LNCaP clone FGC (cell line): ENCODE measurements around the gene RABGAP1L.

Source experiments
- DNase-seq: peaks from one replicate; pipeline ENCODE4 v3.0.0-alpha.2; 2011; ENCODE audit warnings: low read depth
- H3K4me3 ChIP-seq: 2 replicates; pipeline ENCODE4 v1.5.1; 2011; ENCODE audit warnings: mild to moderate bottlenecking, low read depth, low read length, control low read depth
- CTCF ChIP-seq: IDR thresholded peaks from 2 replicates; pipeline ENCODE4 v1.5.1; 2012; ENCODE audit warnings: mild to moderate bottlenecking; ENCODE audit not compliant: control insufficient read depth, insufficient read depth; ENCODE audit errors: extremely low read depth

RABGAP1L gene

GRCh38 chr1:174448531-174448883, 289.2 kb downstream of the RABGAP1L start:
- no peak overlapping the region for H3K4me3 ChIP-seq
- no peak for TF ChIP-seq CTCF
- DNase-seq: no peak

GRCh38 chr1:174448974-174449373, 289.7 kb downstream of the RABGAP1L start:
- H3K4me3 ChIP-seq: no peak overlapping the region

GRCh38 chr1:174451408-174451807, 292.1 kb downstream of the RABGAP1L start:
- no peak overlapping the region for H3K4me3 ChIP-seq
- no peak for TF ChIP-seq CTCF
- DNase-seq: no peak

More at GRCh38 chr1:174448974-174449373, 289.7 kb downstream of the RABGAP1L start:
- no peak for TF ChIP-seq CTCF
- DNase-seq: no peak

- TF ChIP-seq CTCF: no peak
- no peak for DNase-seq
- H3K4me3 ChIP-seq: no peak overlapping the region
Measured at GRCh38 chr1:174465855-174466254, 306.5 kb downstream of the RABGAP1L start.

- DNase-seq: no peak
- TF ChIP-seq CTCF: peak; percentile 22; the same call in 1 of the 2 replicates
- H3K4me3 ChIP-seq: no peak overlapping the region
Measured at GRCh38 chr1:174466607-174467006, 307.3 kb downstream of the RABGAP1L start.

- no peak for TF ChIP-seq CTCF
- DNase-seq: no peak
- no peak overlapping the region for H3K4me3 ChIP-seq
Measured at GRCh38 chr1:174469052-174469451, 309.7 kb downstream of the RABGAP1L start.

- TF ChIP-seq CTCF: no peak
- no peak for DNase-seq
- no peak overlapping the region for H3K4me3 ChIP-seq
Measured at GRCh38 chr1:174469687-174470086, 310.4 kb downstream of the RABGAP1L start.
